GOT3 (cell line): ENCODE measurements around the gene SHB.

Experiments
- DNase-seq: peaks from one replicate; lab custom pipeline; 2025; ENCODE audit warnings: mixed read lengths; lab: John Stamatoyannopoulos, UW

Gene SHB, protein sequence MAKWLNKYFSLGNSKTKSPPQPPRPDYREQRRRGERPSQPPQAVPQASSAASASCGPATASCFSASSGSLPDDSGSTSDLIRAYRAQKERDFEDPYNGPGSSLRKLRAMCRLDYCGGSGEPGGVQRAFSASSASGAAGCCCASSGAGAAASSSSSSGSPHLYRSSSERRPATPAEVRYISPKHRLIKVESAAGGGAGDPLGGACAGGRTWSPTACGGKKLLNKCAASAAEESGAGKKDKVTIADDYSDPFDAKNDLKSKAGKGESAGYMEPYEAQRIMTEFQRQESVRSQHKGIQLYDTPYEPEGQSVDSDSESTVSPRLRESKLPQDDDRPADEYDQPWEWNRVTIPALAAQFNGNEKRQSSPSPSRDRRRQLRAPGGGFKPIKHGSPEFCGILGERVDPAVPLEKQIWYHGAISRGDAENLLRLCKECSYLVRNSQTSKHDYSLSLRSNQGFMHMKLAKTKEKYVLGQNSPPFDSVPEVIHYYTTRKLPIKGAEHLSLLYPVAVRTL

DNA sequence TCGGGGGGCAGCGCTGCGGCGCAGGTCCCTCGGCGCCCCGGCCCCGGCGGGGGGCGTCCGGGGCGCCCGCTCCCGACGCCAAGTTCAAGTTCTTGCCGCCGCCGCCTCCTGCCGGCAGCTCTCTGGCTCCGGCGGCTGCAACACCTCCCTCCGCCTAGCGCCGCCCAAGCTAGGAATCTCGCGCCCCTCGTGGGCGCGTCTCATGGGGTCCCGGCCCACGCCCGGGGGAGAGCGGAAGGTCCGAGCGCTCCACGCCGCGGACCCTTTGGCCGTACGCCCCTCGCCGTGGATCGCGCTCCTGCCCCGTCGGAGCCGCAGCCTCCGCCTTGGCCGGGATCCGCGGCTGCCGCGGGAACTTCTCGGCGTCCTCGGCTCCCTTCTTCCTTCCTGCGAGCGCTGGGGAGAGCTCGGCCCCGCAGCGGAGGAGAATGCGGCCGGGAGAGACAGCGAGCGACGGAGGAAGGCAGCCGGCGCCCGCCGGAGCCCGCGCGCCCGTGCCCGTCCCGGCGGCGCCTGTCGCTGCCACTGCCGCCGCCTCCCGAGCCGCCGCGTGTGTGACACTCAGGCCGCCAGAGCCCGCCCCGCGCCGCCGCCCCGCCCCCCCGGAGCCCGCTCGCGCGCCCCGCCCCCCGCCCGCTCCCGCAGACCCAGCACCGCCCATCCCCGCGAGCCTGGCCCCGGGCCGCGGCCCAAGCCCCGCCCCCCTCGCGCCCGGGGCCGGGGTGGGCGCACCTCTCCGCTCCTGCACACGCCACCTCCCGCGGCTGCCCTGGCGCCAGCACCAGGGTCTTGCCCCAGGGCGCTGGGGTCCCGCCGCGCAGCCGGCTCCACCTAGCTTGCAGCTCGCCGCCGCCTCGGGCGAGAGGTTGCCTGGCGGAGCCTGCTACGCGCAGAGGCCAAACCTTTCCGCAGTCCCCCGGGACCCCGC is at the start of gene SHB:
Gene SHB, minus strand, starts transcription at position 527 of the 928 bp plus-strand sequence. CDS start 582 bp downstream, outside the sequence.
- DNase-seq, result peak; percentile 42

DNA sequence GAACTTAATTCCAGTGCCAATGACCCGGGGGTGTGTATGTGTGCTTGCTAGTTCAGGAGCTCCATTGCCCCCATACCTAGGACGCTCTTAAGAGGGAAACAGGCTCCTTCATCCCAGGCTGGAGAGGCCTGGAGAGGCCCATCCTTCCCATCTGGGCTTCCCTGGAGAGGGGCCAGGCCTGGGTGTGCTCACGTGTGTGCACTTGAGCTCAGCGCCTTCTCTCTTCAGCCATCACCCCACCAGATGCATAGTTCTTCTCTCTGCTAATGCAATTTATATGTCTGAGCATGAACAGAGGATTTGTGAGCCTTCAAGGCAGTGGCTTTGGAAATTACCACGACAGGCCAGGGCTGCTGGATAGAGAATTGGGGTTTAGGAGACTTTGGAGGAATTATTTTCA is 48.6 kb upstream of the SHB start:
- no peak for DNase-seq

DNA sequence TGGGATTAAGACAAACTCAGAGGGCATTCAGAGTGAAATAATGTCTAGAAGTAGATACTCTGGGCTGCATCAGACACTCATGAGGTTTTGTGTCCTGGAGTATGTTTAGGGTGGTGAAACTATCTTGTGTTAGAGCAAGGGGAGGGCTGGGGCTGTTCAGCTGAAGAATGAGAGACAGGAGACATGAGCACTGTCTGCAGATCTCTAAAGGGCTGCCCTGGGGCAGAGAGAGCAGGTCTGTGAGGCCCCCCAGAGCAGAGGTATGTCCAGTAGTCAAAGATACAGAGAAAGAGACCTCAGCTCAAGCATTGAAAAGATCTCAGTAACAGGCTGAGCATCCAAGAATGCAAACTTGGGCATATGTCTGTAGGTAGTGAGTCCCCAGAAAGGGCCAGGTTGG is 45.9 kb upstream of the SHB start:
- DNase-seq, result no peak

GRCh38 chr9:38112456-38112855 is 43.4 kb upstream of the SHB start:
- no peak for DNase-seq

DNA sequence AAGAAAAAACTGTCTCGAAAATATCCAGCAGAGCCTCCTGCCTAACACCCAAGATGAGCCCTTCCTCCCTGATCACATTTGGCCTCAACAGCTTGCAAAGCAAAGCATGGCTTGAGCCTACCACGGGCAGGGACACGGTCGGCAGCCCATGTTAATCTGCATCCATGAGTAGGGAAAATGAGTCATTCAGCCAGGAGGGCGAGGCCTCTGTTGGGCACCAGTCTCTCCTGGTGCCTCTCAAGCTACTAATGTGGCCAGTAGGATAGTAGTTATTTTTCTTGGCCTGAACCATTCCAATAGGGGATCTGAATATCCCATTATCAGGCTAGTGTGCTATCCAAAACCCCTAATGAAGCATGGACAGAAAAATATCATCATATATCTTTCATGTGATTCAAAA is 43.0 kb upstream of the SHB start:
- no peak for DNase-seq

DNA sequence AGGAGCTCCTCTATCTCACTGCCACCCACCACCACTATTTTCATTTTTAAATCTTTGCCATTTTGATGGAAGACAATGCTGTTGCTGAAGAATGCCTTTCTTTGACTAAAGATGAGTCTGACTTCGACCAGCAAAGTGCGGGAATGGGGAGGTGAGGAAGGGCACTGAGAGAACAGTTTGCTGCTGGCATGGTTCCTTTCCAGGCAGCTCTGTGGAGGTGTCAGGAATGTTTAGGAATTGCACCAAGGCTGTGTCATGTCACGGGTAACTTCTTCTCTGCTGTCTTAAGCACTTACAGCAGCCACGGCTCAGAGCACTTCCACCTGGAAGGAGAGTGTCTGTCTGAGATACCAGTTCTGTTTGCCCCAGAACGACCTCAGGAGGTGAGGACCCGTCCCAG is 41.4 kb upstream of the SHB start:
- no peak for DNase-seq

- DNase-seq, result no peak
Measured at GRCh38 chr9:38109601-38110000, 40.6 kb upstream of the SHB start.

GRCh38 chr9:38108326-38108725 is 39.3 kb upstream of the SHB start:
- DNase-seq, result no peak

- no peak for DNase-seq
Measured at GRCh38 chr9:38107811-38108304, 38.8 kb upstream of the SHB start.

DNA sequence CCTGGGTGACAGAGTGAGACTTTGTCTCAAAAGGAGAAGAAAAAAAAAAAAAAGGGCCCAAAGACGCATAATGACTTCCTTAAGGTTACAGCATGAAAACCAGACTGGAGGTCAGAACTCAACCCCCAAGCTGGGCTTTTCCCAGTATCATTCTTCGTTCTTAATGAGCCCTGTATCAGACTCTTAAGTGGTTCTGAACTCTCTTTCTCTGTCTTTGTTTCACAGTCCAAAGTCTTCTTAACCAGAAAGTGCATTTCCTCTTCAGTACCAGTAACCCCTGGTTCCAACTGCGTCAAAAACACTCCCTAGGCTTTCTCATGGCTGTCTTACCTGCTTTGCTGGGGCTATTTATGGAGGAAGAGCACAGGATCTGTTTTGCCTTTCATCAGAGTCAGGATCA is 38.4 kb upstream of the SHB start:
- no peak for DNase-seq

DNA sequence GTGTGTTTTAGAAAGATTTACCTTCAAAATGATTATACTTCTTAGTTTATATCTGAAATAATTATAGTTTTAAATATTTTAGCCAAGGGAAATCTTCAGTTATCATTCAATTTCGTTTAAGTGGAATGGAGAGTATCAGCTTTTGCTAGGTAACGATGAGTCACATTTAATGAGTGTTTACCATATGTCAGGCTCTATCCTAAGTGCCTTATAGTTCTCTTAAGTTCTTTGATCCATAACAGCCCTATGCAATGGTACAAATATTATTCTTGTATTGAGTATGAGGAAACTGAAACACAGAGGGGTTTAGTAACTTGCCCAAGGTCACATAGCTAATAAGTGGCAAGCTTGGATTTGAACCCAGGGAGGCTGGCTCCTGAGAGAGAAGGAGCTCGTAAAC is 37.5 kb upstream of the SHB start:
- DNase-seq, result no peak

GRCh38 chr9:38103340-38103739 is 34.3 kb upstream of the SHB start:
- DNase-seq, result no peak

DNA sequence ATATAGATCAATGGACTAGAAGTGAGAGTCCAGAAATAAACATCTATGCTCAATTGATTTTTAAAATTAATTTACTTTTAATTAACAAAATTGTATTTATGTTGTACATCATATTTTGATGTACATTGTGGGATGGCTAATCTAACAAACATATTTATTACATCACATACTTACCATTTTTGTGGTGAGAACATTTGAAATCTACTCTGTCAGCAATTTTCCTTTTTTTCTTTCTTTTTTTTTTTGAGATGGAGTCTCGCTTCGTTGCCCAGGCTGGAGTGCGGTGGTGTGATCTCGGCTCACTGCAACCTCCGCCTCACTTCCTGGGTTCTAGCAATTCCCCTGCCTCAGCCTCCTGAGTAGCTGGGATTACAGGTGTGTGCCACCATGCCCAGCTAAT is 32.4 kb upstream of the SHB start:
- DNase-seq, result no peak

- no peak for DNase-seq
Measured at GRCh38 chr9:38096238-38096805, 27.3 kb upstream of the SHB start.

DNA sequence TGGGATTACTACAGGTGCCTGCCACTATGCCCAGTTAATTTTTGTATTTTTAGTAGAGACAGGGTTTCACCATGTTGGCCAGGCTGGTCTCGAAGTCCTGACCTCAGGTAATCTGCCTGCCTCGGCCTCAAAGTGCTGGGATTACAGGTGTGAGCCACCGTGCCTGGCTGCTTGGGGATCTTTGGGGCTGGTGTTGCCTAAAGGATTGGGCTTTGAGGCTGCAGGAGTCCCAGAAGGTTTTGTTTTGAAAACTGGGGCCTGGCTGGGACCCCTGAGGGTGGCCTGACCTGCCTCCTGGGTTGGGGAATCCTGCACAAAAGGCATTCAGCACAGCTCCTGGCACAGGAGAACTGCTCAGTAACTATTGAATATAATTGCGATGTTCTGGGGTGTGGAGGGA is 25.1 kb upstream of the SHB start:
- no peak for DNase-seq

DNA sequence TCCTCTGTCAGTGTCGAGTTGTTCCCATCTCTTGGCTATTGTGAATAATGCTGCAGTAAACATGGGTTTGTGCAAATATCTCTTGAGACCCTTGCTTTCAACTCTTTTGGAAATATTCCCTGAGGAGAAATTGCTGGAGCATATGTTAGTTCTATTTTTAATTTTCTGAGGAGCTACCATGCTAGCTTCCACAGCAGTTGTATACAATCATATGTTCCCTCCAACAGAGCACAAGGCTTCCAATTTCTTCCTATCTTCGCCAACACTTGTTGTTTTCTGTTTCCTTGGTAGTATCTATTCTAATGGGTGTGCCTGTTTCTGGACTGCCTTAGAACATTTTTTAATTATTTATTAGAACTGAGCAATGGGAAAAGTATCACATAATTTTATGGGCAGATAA is 23.6 kb upstream of the SHB start:
- DNase-seq, result no peak

GRCh38 chr9:38092200-38092524 is 23.1 kb upstream of the SHB start:
- no peak for DNase-seq

DNA sequence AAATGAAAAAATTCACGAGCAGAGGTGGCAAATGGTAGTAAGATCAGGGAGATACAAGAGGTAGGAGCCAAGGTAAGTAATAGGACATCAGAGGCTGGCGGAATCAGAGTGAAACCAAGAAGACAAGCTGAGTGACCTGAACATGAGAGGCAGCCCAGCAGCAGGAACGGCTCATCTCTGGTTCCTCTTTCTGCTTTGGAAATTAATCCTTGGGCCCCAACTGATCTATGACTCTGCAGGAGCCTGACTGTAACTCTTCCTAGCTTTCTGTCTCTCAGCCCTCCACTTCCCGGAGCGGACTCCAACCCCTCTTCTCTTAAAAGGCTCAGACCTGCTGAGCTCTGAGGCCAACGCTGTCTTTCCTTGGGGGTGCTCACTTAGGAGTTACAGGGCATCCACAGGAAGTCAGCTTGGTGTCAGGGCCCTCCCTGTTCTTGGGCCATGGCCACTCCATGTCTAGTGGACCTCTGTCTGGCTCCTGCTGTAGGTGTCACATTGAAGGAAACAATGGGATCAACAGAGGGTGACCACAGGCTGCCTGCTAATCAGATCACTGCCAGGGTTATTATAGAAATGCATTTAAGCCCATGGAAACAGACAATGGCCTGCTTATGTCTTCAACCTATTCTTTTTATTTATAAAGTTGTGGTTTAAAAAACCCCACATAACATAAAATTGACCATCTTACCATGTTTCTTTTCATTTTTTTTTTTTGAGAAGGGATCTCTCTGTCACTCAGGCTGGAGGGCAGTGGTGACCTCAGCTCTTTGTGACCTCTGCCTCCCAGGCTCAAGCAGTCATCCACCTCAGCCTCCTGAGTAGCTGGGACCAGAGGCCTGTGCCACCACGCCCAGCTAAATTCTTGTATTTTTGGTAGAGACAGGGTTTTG is 22.5 kb upstream of the SHB start:
- DNase-seq, result no peak

GRCh38 chr9:38090170-38090569 is 21.1 kb upstream of the SHB start:
- DNase-seq, result no peak

- no peak for DNase-seq
Measured at GRCh38 chr9:38089387-38090165, 20.5 kb upstream of the SHB start.
